GM18508 (cell line): ENCODE measurements around the gene GTPBP2.
"Not testable (repeated sequence)": the region's sequence is repeated elsewhere in the genome, so short reads cannot be mapped to it uniquely, and the experiment has no call there.

Source experiments
- ATAC-seq: cut with Tn5 transposase; IDR thresholded peaks from one replicate; pipeline ENCODE4 v1.9.1; 2021; ENCODE audit warnings: moderate number of reproducible peaks; ENCODE audit not compliant: insufficient read depth, unreplicated experiment

The GTPBP2 gene

GRCh38 chr6:43625393-43625992 is 3.6 kb downstream of the GTPBP2 start:
- ATAC-seq, result no peak

- no peak for ATAC-seq
Measured at GRCh38 chr6:43624786-43625288, 4.2 kb downstream of the GTPBP2 start.

GRCh38 chr6:43623880-43624785 is 4.9 kb downstream of the GTPBP2 start:
- no peak for ATAC-seq

- no peak for ATAC-seq
Measured at GRCh38 chr6:43622541-43622940, 6.5 kb downstream of the GTPBP2 start.

- no peak for ATAC-seq
Measured at GRCh38 chr6:43621836-43622180, 7.3 kb downstream of the GTPBP2 start.

GRCh38 chr6:43621078-43621835 is 7.8 kb downstream of the GTPBP2 start:
- ATAC-seq, result no peak

- no peak for ATAC-seq
Measured at GRCh38 chr6:43616725-43617472, 12.2 kb downstream of the GTPBP2 start.

GRCh38 chr6:43614396-43614730 is 14.7 kb downstream of the GTPBP2 start:
- ATAC-seq, result no peak

- ATAC-seq, result no peak
Measured at GRCh38 chr6:43613721-43614395, 15.2 kb downstream of the GTPBP2 start.

- no peak for ATAC-seq
Measured at GRCh38 chr6:43610431-43610830, 18.6 kb downstream of the GTPBP2 start.

- ATAC-seq, result no peak
Measured at GRCh38 chr6:43609402-43609801, 19.7 kb downstream of the GTPBP2 start.

- ATAC-seq, result no peak
Measured at GRCh38 chr6:43608807-43609206, 20.3 kb downstream of the GTPBP2 start.

- ATAC-seq, result no peak
Measured at GRCh38 chr6:43608310-43608763, 20.7 kb downstream of the GTPBP2 start.

- no peak for ATAC-seq
Measured at GRCh38 chr6:43606019-43606418, 23.0 kb downstream of the GTPBP2 start.

GRCh38 chr6:43604174-43604573 is 24.9 kb downstream of the GTPBP2 start:
- ATAC-seq, result no peak

- ATAC-seq, result no peak
Measured at GRCh38 chr6:43600595-43600994, 28.5 kb downstream of the GTPBP2 start.

GRCh38 chr6:43593938-43594337 is 35.1 kb downstream of the GTPBP2 start:
- no peak for ATAC-seq

- not testable (repeated sequence) for ATAC-seq
Measured at GRCh38 chr6:43589564-43589963, 39.5 kb downstream of the GTPBP2 start.

GRCh38 chr6:43588194-43588593 is 40.9 kb downstream of the GTPBP2 start:
- ATAC-seq, result no peak
